ENCODE data around the gene POGK.
"Not testable (repeated sequence)": the region's sequence is repeated elsewhere in the genome, so short reads cannot be mapped to it uniquely, and the experiment has no call there.

Gene POGK

GRCh38 chr1:166858726-166859419 is 19.6 kb downstream of the POGK start:
- DNase-seq, result no peak

GRCh38 chr1:166859597-166859996 is 20.3 kb downstream of the POGK start:
- DNase-seq, result no peak

DNA sequence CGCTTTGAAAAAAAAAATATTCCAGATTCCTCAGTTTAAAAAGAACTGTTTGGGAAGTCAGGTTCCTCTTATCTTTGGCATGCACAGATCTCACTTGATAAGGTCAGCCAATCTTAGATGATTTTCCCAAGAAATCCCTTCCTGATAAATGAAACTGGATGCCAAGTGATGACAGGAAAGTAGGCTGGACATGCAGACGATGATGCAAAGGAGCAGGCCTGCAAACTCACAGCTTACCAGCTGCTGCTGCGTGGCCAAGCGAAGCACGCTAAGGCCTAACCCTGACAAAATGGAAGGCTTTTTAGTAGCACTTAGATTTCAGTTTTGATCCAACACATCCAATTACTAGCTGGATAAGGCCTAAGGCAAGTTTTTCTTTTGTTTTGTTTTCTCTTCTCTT is 26.7 kb downstream of the POGK start:
- DNase-seq, result no peak

GRCh38 chr1:166868639-166869038 is 29.4 kb downstream of the POGK start:
- no peak for DNase-seq

GRCh38 chr1:166869318-166870099 is 30.2 kb downstream of the POGK start:
- DNase-seq, result no peak

- DNase-seq, result no peak
Measured at GRCh38 chr1:166870584-166870983, 31.3 kb downstream of the POGK start.

- no peak for DNase-seq
Measured at GRCh38 chr1:166874464-166874863, 35.2 kb downstream of the POGK start.

- DNase-seq, result no peak
Measured at GRCh38 chr1:166875302-166875733, 36.0 kb downstream of the POGK start.

DNA sequence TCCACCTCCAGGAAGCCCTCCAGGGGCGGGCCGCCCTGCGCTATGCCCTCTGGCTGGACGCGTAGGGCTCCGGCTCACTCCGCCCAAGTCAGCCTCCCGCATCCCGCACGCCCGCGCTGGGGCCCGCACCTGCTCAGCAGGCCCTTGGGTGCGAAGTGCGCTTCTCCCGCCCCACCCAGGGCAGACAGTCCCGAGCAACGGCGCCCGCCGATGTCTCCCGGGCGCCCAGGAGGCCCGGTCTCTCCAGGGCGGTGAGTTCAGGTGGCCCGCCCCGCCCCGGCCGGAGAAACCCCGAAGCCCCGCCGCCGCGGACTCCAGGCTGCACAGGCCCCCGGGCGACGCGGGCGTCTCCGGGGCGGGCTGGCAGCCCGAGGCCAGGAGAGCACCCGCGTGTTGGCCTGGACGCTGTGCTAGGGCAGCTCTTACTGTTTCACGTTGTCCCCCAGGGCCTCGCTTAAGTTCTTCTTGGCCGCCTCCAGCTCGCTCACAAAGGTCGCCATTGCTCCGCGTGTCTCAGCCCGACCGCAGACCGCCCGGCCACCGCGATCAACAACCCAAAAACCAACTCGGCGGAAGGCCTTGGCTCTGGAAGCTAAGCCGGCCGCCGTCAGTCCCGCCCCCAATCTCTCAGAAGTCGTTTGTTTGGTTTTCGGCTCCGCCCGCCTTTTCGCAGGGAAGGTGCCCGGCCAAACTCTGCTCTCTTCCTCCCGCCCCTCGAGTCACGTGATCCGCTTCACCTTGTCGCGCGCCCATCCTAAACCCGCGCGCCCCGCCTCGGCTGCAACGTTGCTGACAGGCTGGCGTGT is 36.7 kb downstream of the POGK start, which contains the start of gene TADA1:
TSS of gene TADA1 (minus strand) at position 531 of the 806 bp plus-strand sequence. CDS start at position 500, 31 bp downstream.
- DNase-seq, result peak; percentile 92 to 97 (median 95)

DNA sequence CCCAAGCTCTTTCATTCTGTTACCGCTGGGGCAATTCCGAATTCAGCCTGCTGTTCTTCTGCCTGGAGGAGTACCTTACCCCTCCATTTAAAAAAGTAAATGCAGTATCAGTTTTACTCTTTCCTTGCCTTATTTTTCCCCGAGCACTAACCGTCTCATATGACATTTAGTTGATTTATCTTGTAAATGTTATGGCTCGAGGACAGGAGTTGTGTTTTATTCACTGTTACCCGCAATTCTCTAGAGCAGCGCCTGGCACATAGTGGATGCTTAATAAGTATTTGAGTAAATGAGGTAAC is 37.2 kb downstream of the POGK start:
- no peak for DNase-seq

GRCh38 chr1:166878173-166878917 is 39.1 kb downstream of the POGK start:
- DNase-seq, result not testable (repeated sequence)

- DNase-seq, result no peak
Measured at GRCh38 chr1:166882893-166883292, 43.6 kb downstream of the POGK start.

DNA sequence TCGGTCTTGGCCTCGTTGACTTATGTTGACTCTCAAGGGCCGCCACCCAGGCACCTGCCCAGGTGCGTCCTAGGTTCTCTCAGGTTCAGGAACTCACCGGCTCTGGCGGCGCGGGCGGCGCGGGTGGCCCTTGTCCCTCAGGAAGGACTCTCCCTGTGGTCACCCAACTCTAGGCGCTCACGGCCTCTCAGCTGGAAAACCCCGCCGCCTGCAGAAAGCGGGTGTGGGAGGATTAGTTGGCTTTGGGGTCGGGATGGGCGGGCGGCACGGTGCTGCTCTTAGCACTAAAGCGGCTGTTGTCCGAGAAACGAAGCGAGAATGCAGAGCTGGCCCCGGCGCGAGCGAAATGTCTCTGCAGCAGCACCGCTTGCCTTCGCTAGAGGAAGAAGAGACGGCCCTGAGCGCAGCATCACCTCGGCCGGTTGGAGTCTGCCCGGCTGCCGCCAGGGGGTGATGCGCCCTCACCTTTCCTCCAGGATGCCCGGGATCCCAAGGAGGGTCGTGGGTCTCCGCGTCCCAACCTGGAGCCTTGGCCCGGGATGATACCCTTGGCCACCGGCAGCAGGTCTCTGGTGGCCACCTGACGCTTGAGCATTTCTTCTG is 44.9 kb downstream of the POGK start:
- DNase-seq, result peak in 3 of 6 experiments; percentile 5 to 14 (median 8)

DNA sequence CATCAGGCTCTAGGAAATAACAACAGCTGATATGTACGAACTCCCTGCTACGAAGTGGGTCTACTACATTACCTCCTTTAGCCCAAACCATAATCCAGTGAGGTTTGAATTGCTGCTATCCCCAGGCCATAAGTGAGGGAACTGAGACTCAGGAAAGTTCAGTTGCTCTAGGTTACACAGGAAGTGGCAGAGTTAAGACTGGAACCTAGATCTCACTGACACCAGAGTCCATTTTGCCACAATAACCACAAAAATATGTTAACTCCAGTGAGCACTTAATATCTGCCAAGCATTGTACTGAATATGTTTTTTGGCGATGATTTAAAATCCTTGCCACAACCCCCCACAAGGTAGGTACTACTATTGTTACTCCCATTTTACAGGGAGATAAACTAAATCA is 45.7 kb downstream of the POGK start:
- no peak for DNase-seq

- no peak for DNase-seq
Measured at GRCh38 chr1:166888373-166889111, 49.3 kb downstream of the POGK start.

GRCh38 chr1:166889776-166890175 is 50.5 kb downstream of the POGK start:
- no peak for DNase-seq

- no peak for DNase-seq
Measured at GRCh38 chr1:166895766-166896165, 56.5 kb downstream of the POGK start.

DNA sequence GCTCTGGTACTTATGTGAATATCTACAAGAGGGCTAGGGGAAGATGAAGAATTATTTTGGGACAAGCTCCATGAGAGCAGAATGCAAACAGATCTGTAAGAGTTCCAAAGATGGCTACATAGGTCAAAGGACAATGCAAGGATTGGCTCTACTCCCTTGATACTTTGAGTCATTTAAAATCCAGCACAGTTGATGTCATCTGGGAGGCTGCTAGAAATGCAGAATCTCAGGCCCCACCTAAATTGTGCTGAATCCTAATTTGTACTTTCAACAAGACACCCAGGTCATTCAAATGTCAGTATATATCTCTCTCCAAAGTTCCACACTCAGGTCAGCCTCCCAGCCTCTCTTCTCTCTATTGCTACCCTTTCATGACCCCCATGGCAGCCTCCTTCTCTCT is 60.5 kb downstream of the POGK start:
- DNase-seq, result no peak

- DNase-seq, result no peak
Measured at GRCh38 chr1:166900987-166901386, 61.7 kb downstream of the POGK start.

DNA sequence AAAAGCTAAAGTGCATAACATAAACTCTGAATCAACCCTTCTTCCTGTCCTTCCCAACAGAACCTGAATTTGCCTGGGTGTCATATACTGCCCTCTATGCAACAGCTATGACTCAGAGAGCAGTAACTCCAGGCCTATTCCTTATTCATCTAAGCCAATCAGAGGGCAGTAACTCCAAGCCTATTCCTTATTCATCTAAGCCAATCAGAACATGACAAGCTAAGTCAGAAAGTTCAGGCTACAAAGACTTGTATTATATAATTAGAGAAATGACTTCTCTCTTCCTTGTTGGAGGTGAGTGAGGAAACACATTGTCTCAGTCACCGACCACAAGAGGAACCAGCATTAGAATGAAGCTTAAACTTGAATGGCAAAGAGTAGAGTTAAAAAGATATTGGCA is 63.0 kb downstream of the POGK start:
- DNase-seq, result no peak

- DNase-seq, result no peak
Measured at GRCh38 chr1:166903232-166903631, 64.0 kb downstream of the POGK start.

GRCh38 chr1:166905136-166905535 is 65.9 kb downstream of the POGK start:
- DNase-seq, result no peak

All from stimulated activated naive CD4-positive, alpha-beta T cell (primary cell).